Activated gamma-delta T cell treated with anti-CD3 and anti-CD28 coated beads, Interleukin-2, amount 50 U/mL, for 16 hours (primary cell): ENCODE data around the gene CIDEC.
"Not testable (repeated sequence)": the region's sequence is repeated elsewhere in the genome, so short reads cannot be mapped to it uniquely, and the experiment has no call there.

Experiments used
- DNase-seq: peaks from one replicate; pipeline ENCODE4 v3.0.0-alpha.2; 2020; ENCODE audit warnings: low read depth

Gene CIDEC

GRCh38 chr3:9876255-9876654, 3.8 kb downstream of the CIDEC start:
- DNase-seq, result not testable (repeated sequence)

GRCh38 chr3:9875448-9875847, 4.6 kb downstream of the CIDEC start:
- DNase-seq, result no peak

- not testable (repeated sequence) for DNase-seq
Observed at GRCh38 chr3:9872067-9872466, 8.0 kb downstream of the CIDEC start.

- DNase-seq, result no peak
Observed at GRCh38 chr3:9870978-9871377, 9.1 kb downstream of the CIDEC start.

GRCh38 chr3:9869955-9870354, 10.1 kb downstream of the CIDEC start:
- DNase-seq, result no peak

- DNase-seq, result no peak
Observed at GRCh38 chr3:9867106-9867505, 12.9 kb downstream of the CIDEC start.

GRCh38 chr3:9866639-9867038, 13.4 kb downstream of the CIDEC start:
- no peak for DNase-seq

- not testable (repeated sequence) for DNase-seq
Observed at GRCh38 chr3:9865125-9865637, 14.9 kb downstream of the CIDEC start.

GRCh38 chr3:9864200-9864927, 15.7 kb downstream of the CIDEC start:
- no peak for DNase-seq

- DNase-seq, result no peak
Observed at GRCh38 chr3:9863058-9863772, 16.8 kb downstream of the CIDEC start.

GRCh38 chr3:9862391-9863057, 17.5 kb downstream of the CIDEC start:
- peak; percentile 11 for DNase-seq

- no peak for DNase-seq
Observed at GRCh38 chr3:9861626-9862130, 18.4 kb downstream of the CIDEC start.

- DNase-seq, result no peak
Observed at GRCh38 chr3:9861201-9861600, 18.9 kb downstream of the CIDEC start.

- no peak for DNase-seq
Observed at GRCh38 chr3:9859530-9860025, 20.5 kb downstream of the CIDEC start.

GRCh38 chr3:9855594-9855993, 24.5 kb downstream of the CIDEC start:
- no peak for DNase-seq

GRCh38 chr3:9854291-9854940, 25.6 kb downstream of the CIDEC start:
- not testable (repeated sequence) for DNase-seq

- no peak for DNase-seq
Observed at GRCh38 chr3:9852528-9852927, 27.5 kb downstream of the CIDEC start.

- not testable (repeated sequence) for DNase-seq
Observed at GRCh38 chr3:9851926-9852325, 28.1 kb downstream of the CIDEC start.

- not testable (repeated sequence) for DNase-seq
Observed at GRCh38 chr3:9851383-9851782, 28.7 kb downstream of the CIDEC start.

GRCh38 chr3:9848860-9849259, 31.2 kb downstream of the CIDEC start:
- DNase-seq, result not testable (repeated sequence)

GRCh38 chr3:9847870-9848269, 32.2 kb downstream of the CIDEC start:
- DNase-seq, result not testable (repeated sequence)
